NCI-H510A (cell line): ENCODE measurements around the gene MLST8.

Experiments used
- DNase-seq: peaks from one replicate; lab custom pipeline; 2025; lab: John Stamatoyannopoulos, UW

MLST8 gene

DNA sequence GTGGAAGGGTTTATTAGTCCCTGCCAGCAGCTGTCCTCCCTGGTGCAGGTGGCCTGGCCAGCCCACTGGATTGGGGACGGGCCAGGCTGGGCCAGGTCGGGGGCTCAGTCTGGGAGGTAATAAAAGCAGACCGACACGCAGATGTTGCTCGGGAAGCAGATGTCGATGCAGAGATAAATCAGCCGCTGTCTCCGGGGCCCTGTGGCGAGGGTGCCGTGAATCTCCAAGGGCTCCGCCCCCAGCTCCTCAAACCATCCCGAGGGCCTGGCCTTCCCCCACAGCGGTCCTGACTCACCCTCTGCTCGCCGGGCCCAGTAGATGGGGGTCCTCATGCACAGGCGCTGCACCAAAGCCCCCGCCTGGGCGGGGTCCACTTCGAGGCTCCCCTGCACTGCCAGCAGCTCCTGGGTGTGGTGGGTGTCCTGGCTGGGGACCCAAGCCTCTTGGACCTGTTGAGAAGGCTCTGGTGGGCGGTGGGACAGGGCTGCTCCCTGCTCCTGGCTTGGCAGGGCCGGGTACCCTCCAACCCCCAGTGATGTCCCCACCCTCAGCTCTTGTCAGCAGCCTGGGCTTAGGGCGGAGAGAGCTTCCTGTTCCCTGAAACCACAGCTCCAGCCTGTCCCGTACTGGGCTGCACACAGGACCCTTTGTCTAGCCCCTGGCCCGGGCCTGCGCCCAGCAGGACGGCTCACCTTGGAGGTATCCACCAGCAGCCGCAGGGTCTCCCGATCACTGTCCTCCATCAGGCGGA, 4.2 kb downstream of the MLST8 start:
- DNase-seq = no peak

DNA sequence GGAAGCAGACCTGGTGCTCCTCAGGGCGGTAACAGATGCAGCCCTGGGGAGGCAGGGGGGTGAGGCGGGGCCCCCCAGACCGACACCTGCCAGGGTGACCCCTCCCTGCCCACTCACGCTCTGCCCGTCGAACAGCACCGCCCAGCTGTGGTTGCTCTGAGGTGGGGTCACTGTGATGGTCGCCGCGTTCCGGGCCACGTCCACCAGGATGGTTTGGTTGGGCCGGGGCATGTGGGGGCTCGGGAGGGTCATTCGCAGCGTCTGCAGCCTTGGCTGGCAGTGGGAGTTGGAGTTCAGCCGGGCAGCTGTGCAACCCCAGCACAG, 4.7 kb downstream of the MLST8 start:
- DNase-seq = no peak

DNA sequence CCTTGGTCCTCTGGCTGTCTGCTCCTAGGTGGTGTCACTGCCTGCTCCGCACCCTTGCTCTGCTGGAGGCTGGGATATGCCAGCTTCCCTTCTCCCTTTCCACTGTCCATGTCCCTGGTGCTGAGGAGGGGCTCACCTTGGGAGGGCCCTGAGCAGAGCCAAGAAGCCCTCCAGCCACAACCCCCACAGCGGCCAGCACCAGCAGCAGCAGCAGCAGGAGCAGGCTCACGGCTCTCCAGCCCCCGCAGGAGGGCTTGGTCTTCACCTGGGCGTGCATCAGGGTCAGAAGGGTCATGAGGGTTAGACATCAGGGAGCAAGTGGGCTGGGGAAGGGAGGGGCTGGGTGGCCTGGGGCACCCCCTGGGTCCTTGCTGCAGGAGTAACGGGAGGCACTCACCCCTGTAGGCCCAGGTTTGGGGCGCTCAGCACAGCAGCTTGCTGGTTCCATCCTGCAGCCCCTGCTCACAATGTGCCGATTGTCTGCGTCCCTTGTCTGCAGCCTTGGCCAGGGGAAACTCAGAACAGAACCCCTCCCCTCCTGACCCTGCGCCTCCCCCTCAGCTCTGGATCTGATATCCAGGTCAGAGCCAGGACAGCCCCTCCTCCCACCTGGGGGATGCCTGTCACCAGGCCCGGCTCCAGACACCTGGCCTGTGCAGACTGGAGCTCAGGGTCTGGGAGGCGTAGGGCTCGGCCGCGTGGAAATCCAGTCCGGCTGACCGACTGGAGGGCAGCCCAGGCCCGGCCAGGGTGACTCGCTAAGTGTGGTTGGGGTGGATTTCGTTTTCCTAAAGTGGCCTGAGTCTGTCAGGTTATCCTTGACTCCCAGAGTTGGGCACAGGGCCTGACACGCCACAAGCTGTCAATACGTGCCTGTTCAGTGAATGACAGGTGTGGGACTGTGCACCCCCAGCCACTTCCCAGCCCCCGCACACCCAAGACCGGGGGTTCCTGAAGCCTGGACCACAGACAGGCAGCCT, 5.4 kb downstream of the MLST8 start, which contains the start of gene BRICD5:
Gene BRICD5, minus strand, starts transcription at position 478 of the 980 bp plus-strand sequence. Its CDS starts 30 bp downstream, at position 448.
- DNase-seq = no peak

DNA sequence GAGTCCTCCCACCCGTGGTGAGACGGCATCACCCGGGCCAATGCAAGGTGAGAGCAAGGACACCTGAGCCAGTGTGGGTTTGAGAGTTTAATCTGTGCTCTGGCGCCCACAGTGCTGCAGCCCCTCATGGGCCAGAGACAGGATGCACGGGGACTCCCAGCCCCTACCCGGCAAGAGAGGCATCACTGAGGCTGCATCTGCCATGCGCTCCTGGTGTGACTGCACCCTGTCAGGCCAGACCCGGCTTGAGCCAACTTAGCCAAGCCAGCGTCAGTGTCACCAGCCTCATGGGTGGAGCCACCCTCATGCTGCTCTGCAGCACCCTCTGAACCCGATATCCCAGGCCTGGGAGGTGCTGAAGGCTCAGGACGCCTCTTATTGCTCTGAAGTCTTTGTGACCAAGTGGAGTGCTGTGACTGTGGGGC, 6.7 kb downstream of the MLST8 start:
- no peak for DNase-seq

DNA sequence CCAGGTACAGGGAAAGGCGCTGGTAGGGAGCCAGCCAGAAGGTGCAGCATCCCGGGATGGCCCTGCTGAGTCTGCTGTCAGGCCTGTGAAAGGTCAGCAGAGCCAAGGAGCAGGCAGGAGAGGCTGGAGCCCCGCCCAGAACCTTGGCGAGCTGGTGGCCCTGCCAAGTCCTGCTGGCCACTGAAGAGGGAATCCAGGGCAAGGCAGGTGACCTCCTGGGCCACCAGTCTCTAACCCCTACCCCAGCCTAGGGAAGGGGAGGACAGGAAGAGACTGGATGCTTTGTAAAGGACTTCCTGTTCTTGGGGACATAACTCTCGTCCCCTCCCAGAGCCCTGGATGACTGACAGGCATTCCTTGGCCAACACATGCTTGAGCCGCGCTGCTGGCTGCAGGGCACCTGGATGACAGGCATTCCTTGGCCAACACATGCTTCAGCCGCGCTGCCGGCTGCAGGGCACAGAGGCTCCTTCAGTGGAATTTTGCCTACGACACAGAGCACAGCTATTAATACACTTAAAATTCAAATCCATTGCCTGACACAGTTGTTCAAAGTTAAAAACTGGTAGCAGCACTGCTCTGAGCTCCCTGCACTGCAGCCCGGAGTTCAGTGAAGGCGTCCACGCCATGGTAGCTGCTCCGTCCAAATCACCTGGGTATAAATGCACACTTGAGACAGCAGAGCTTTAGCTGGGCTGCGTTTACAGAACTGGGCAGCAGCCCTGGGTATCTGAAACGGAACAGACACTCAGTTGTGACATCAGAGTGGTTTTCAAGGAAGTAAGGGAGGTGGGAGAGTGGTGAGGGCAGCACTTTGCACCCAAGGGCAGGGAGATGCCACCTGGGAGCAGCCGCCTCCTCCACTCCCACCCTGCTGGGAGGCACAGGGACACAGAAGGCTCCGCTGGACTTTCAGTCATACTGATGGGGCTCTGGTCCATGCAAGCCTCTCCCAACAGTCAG, 7.4 kb downstream of the MLST8 start:
- DNase-seq = no peak

DNA sequence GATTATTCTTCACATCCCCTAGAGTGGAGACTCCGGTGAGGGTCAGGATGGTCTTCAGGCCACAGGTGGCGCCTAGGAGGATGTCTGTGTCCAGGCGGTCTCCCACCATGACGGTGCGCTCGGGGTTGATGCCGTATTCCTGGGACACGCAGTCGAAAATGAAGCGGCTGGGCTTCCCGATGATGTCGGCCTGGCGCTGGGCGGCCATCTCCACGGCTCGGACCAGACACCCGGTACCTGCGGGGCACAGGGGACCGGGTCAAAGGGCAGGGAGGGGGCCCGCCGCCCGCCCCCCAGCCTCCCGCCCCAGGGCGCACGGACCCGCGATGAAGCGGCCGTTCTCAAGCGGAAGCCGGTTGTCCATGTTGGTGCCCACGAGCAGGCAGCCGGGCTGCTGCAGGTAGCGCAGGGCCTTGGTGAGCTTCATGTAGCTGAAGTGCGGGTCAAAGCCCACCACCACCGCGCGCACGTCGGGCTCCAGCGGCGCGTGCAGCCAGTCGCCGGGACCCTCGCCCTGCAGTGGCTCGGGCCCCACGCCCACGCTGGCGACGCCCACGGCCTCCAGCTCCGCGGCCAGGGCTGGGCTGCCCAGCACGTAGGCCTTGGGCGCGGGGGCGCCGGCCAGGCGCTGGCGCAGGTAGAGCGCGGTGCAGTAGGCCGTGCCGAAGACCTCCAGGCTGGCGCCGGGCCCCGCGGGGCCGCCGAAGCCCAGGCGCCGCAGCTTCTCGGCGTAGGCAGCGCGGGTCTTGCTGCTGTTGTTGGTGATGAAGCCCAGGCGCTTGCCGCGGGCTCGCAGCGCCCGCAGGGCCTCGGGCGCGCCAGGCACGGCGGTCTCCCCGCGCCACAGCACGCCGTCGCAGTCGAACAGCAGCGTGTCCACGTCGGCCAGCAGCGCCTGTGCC, 8.8 kb downstream of the MLST8 start:
- no peak for DNase-seq

DNA sequence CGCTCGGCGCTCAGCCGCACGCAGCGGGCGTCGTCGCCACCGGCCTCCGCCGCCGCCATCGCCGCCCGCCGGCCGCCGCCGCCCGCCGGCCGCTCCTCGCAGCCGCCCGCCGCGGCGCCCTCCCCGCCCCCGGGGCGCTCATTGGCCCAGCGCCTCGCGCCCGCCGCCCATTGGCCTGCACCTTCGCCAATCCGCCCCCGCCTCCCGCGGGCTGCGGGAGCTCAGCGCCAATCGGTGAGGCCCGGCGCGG, 9.4 kb downstream of the MLST8 start, which contains the start of gene PGP:
Gene PGP, minus strand, starts transcription at position 122 of the 250 bp plus-strand sequence. Its CDS starts 63 bp downstream, at position 59.
- DNase-seq = no peak

DNA sequence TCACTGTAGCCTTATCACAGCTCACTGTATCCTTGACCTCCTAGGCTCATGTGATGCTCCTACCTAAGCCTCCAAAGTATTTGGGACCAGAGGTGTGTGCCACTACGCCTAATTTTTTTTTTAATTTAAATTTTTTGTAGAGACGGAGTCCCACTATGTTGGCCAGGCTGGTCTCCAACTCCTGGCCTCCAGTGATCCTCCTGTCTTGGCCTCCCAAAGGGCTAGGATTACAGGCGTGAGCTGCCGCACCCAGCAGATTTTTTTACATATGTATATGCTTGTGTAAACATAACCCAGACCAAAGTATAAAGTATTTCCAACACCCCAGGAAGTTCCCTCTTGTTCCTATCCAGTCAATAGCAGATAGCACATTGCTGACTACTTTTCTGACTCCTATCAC, 11.1 kb downstream of the MLST8 start:
- no peak for DNase-seq

DNA sequence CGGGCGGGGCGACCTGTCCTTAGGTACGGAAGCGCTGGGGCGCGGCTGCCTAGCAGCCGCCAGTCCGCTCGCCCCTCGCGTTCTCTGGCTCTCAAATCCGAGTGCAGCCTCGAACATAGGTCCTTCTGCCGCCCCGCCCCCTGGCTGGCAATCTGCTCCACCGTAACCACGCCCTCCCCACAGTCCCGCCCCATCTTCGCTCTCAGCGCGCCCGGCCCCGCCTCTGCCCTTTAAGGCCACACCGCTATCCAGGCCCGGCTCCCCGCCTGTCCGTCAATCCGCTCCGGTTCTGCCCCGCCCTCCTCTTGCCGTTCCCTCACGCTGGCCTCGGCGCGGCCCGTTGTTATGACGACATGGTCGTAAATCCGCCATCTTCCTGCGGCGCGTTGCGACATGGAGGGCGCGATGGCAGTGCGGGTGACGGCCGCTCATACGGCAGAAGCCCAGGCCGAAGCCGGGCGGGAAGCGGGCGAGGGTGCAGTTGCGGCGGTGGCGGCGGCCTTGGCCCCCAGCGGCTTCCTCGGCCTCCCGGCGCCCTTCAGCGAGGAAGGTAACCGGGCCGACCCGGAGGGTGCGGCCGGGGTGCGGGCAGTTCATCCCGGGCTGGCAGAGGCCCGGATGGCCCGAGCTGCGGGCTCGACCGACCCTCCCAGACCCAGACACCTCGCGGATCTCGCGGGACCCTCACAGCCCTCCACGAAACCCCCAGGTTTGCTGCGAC, 18.1 kb downstream of the MLST8 start, which contains the start of gene E4F1:
Gene E4F1, plus strand, starts transcription at position 371 of the 721 bp plus-strand sequence. Its CDS starts 23 bp downstream, at position 394.
- DNase-seq = peak; percentile 97

DNA sequence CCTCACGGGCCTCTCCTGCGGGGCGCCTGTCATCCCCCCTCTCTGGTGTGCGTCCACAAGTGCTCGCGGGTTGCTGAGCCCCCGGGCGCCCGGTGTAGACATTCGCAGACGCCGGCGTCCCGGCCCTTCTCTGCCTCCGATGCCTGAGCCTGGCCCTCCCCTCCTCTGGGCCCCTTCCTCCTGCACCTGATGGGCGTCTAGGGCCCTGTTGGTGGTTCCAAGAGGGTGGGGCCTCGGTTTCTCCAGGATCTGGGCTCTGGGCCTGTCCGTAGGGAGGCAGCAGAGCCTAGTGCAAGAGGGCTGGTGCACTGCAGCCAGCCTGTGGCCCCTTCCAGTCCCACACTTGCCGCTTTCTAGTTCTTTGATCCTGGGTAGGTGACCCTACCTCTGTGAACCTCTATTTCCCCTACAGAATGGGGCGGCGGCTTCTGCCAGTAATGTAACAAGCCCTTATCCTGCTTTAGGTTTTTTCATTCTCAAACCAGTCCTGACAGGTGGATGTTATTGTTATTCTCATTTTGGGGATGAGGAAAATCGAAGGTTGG, 18.8 kb downstream of the MLST8 start:
- no peak for DNase-seq

DNA sequence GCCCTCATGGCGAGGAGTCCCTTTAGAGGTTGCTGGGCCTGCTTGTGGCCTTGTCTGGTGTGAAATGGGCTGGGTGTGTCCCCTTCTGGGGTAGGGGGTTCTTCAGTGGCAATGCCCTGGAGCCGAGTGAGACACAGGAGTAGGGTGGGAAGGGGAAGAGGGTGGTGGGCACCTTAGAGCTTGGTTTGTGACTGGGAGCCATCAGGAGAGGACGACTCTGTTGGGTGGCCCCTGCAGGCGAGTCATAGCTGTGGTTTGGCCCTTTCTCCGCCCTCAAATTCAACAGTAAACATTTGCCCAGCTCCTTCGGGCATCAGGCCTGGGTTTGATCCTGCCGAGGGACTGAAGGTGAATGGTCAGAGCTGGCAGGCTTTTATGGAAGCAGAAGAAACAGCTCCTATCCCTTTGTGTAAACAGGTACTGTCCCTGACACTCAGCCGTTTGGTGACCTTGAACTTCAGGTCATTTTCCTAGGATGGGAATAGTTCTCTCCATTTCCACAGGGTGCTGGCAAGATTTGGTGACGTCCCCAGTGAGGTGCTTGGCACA, 21.1 kb downstream of the MLST8 start:
- DNase-seq = no peak

DNA sequence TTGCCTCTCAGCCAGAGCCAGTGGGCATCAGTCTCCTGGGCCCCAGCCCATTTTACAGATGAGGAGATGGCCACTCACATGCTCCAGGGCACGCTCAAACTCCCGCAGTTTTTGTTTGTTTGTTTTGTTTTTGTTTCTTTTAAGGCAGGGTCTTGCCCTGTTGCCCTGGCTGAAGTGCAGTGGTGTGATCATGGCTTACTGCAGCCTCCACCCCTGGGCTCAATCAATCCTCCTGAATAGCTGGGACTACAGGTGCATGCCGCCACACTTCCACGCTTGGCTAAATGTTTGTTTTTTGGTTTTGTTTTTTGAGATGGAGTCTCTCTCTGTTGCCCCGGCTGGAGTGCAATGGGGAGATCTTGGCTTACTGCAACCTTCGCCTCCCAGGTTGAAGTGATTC, 21.7 kb downstream of the MLST8 start:
- DNase-seq = no peak

DNA sequence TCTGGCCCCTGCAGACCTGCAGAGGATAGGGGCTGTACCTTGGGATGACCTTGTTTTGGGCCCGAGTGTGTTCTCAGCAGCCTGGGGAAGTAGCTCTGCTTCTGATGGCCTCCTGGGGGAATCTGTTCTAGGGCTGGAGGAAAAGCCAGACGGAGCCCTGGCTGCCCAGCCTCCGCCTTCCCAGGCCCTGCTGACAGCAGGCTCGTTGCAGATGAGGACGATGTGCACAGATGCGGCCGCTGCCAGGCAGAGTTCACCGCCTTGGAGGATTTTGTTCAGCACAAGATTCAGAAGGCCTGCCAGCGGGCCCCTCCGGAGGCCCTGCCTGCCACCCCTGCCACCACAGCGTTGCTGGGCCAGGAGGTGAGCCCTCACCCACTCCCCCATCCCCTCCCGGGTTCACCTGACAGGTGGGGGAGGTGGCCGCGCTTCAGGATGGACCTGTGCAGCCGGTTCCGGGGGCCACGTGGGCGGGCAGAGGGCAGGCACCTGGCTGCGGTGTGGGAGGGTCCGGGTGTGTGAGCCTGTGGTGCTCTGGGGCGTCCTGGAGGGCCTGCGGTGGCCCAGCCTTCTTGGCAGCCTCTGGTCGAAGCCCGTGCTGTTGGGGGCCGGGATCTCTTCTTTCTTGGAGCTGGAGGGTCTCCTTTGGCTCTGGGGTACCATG, 23.0 kb downstream of the MLST8 start:
- no peak for DNase-seq

DNA sequence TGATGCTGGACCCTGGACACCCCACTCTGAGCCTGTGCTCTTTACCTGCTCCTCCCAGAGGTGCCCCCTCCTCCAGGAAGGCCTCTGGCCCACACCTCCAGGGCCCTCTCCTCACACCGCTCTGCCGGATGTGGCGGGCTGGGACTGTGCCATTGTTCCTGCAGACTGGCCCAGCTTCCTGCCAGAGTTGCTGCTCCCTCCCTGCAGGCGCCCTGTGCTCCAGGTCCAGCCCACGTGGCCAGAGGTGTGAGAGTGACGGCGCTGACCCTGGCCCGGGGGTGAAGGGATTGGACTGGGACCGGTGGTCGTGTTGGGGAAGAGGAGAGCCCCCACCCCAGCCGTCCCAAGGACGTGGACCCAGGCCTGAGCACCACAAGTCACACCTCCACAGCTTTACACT, 23.8 kb downstream of the MLST8 start:
- DNase-seq = no peak

DNA sequence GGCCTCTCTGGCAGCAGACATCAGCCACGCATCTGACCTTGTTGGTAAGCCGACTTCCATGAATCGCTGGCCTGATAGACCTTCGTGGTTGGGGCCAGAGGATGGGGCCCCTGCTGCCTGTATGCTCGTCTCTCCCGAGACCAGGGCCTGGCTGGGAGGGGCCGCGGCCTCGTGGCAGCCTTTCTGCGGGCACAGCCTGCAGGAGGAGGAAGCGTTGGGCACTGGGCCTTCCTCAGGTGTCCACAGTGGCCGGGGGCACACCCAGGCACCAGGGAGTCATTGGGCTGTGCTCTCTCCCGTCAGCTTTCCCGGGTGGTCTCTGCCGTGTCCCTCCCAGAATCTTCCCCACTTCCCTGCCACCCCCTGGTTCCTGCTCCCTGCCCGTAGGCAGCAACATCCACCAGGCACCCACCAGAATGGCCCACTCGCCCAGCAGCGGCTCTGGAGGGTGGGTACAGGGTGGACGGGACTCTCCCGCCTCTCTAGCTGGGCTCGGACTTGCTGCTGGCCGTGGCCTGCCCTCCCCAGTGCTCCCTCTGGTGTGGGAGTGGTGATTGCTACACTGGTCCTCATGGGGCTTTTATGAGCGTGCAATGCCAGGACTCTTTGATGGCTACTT, 24.5 kb downstream of the MLST8 start:
- no peak for DNase-seq

DNA sequence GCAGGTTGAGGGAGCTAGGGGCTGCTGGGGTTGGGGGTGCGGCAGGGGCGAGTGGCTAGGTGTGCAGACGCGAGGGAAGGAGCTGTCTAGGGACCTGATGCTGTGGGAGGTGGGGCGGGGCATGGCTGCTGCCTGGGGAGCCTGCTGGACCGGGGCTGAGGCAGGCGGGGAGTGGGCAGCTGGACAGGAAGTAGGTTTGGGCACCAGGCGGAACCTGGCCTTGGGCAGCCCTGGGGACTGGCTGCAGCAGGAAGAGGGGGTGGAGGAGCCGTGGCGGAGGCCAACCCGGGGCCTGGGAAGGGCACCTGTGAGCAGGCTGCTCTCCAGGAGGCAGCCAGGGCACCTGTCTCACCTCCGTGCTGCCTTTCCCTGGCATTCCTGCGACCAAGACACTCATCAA, 25.1 kb downstream of the MLST8 start:
- no peak for DNase-seq

DNA sequence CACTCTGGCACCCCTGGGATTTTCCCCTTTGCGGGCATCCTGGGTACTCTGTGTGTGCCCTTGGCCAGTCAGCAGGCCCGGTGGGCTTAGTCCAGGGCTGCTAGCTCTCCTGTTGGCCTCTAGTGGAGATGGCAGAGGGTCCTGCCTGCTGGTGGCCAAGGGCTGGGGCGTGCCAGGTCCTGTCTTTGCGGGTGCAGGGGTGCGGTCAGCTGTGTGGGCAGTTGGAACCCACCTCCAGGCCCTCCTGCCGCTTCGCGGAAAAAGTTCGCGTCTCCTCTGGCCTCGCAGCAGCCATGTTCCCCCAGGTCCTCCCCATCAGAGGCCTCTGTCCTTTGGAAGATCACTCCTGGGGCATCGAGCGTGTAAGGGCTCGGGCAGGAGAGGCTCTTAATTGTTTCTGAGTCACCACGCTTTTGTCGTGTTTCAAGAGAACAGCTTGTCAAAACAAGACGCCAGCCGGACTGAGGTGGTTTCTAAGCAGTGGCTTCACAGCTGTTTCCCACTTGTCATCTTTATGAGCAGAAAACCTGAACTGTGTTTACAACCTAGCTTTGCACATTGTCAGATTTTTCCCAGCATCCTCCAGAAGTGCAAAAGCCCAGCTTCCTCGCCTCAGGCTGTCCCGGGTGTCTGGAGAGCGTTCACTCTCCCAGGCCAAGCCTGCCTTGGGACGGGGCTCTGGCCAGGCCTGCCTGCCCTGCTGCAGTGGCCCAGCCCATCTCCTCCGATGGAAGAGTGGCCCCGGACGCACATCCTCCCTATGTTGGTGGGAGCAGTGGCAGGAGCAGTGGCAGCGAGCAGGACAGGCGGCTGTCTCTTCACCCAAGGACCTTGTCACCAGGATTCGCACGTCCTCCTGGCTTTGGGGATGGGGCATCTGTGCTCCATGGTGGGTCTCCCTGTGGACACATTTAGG, 26.0 kb downstream of the MLST8 start:
- no peak for DNase-seq
